ENCODE results near the gene CRACR2A.

CRACR2A gene

GRCh38 chr12:3751151-3752095, 1.5 kb downstream of the CRACR2A start:
- TF ChIP-seq, protein P1, sequence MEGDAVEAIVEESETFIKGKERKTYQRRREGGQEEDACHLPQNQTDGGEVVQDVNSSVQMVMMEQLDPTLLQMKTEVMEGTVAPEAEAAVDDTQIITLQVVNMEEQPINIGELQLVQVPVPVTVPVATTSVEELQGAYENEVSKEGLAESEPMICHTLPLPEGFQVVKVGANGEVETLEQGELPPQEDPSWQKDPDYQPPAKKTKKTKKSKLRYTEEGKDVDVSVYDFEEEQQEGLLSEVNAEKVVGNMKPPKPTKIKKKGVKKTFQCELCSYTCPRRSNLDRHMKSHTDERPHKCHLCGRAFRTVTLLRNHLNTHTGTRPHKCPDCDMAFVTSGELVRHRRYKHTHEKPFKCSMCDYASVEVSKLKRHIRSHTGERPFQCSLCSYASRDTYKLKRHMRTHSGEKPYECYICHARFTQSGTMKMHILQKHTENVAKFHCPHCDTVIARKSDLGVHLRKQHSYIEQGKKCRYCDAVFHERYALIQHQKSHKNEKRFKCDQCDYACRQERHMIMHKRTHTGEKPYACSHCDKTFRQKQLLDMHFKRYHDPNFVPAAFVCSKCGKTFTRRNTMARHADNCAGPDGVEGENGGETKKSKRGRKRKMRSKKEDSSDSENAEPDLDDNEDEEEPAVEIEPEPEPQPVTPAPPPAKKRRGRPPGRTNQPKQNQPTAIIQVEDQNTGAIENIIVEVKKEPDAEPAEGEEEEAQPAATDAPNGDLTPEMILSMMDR (IDR thresholded peaks at IDR 0.05) = no peak

GRCh38 chr12:3750616-3751015, 2.3 kb downstream of the CRACR2A start:
- TF ChIP-seq, protein P1 (IDR thresholded peaks at IDR 0.05) = no peak

DNA sequence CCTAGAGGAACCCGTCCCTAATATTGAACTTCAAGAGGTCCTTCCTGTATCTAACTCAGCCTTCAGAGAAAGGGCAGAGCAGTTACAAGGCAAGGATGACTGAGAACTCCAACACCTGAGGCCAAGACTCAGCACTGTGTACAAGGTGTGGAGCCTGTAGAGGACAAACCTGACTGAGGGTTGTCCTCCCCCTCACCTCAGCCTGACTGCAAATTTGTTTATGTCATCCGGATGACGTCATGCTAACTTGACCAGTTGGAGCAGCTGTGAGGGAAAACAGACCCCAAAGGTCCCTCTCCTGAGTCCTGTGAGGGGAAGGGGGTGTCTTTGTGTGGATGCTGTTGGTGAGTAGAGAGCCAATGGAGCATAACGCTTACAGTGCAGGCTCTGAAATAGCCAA, 4.3 kb downstream of the CRACR2A start:
- TF ChIP-seq, protein P1 (IDR thresholded peaks at IDR 0.05) = no peak

DNA sequence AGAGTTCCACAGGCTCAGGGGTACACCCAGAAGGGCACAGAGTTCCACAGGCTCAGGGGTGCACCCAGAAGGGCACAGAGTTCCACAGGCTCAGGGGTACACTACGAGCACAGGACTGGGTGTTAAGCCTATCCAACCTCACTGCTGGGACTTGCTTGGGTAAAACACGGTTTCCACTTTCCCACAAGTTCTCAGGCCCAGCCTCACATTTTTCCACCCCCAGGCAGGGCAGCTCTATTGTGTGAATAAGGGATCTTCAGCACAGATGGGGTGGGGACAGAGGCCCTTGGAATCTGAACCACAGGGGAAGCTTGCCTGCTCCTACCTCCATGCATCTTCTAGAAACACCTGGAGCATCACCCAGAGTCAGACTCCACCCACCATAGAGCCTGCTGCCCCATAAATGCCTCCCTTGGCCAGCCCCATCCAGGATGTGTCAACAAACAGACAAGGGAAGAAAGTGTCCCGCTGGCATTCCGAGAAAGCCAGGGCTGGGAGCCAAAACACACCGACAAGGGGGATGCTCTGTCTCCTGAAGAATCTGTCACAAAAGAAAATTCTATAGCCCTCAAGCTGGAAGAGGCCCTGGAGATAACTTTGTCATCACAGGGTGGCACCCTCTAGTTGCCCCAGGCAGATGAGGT, 4.8 kb downstream of the CRACR2A start:
- TF ChIP-seq, protein P1 (IDR thresholded peaks at IDR 0.05) = no peak

DNA sequence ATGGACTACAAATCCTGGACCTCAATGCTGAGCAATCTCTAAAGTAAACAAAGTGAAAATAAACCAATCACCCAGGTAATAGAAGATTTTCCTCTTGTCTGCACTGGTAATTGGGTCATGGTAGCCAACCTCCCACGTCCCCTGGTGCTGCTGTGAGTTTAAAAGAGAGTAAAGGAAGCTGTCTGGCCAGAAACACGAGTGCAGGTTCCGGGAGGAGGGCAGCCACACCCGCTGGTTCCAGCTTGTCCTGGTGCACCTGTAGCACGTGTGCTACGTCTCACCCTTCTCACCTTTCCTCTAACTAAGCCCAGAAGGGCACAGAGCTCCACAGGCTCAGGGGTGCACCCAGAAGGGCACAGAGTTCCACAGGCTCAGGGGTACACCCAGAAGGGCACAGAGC, 5.4 kb downstream of the CRACR2A start:
- TF ChIP-seq, protein P1 (IDR thresholded peaks at IDR 0.05) = no peak

GRCh38 chr12:3746758-3747157, 6.2 kb downstream of the CRACR2A start:
- TF ChIP-seq, protein P1 (IDR thresholded peaks at IDR 0.05) = no peak

DNA sequence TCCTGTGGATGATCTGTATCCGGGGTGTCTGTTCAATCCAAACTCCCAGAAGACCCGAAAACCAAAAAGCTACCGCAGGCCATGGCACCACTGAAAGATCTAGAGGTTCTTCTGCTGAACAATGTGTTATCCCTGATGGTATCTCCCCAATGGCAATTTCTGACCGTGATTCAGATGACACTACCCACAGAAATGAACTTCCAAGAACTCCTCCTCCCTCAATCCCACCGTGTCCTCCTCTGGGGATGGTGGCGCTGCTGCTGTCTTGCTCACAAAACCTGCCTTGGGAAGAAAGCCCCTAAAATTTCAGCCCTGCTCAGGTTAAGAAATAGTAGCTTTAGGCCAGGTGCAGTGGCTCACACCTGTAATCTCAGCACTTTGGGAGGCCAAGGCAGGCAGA, 7.8 kb downstream of the CRACR2A start:
- TF ChIP-seq, protein P1 (IDR thresholded peaks at IDR 0.05) = no peak
